Measurements from ENCODE around the gene EYA2. TPM values are rescaled to one million over a fixed set of nuclear protein-coding genes. Genes with fewer than 3 reads are reported as not detected.

The EYA2 gene
- total RNA-seq, 1 donor from 2014 or later, result 94.1 TPM

DNA sequence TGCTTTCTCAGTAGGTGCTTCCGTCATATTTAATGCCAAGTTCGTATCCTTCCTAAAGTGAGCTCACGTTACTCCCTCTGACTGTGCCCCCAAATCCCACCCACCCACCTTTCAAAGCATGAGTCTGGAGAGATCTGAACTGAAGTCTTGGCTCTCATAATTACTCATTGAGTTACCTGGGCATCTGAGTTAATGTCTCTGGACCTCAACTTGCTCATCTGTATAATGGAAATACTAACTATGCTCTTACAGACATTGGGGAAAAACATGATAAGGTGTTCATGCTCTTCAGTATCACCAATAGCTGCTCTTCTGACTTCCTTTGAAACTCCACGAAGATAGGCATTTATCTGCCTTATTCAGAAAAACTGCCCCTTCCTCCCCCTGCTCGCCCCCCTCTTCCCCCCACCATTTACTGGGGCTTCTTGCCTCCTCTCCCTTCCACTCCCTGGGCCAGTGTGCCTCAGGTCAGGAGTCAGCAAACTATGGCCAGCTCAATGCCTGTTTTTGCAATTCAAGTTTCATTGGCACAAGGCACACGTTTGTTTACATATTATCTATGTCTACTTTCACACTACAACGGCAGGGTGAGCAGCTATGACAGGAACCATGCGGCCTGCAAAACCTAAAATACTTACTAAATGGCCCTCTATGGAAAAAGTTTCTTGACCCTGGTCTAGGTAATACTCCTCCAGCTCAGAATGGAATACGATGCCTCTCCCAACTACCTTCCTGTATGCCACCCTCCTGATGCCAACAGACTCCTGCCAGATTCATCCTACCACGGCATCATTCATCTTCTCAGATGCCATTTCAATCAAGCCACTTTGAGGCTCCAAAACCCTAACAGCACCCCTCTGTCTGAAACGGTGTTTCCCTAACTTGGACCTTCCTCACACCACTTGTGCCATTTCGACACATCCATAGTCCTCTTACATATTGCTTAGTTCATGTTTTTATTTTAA is 323.1 kb downstream of the EYA2 start:
- Mint-ChIP-seq H3K36me3 (ENCODE audit: unreplicated experiment) (peaks cover 5% of the 10 kb centered on the region), H3K9me3 (ENCODE audit: unreplicated experiment) (no peaks in the 10 kb centered on the region), H3K27ac (ENCODE audit: unreplicated experiment) (no peak overlapping the region), H3K27me3 (ENCODE audit: unreplicated experiment) (peaks cover 1% of the 10 kb centered on the region), H3K4me1 (ENCODE audit: low read depth, unreplicated experiment) (peaks cover 5% of the 10 kb centered on the region), H3K4me3 (ENCODE audit: unreplicated experiment) (no peak overlapping the region)
- TF ChIP-seq, protein P1, sequence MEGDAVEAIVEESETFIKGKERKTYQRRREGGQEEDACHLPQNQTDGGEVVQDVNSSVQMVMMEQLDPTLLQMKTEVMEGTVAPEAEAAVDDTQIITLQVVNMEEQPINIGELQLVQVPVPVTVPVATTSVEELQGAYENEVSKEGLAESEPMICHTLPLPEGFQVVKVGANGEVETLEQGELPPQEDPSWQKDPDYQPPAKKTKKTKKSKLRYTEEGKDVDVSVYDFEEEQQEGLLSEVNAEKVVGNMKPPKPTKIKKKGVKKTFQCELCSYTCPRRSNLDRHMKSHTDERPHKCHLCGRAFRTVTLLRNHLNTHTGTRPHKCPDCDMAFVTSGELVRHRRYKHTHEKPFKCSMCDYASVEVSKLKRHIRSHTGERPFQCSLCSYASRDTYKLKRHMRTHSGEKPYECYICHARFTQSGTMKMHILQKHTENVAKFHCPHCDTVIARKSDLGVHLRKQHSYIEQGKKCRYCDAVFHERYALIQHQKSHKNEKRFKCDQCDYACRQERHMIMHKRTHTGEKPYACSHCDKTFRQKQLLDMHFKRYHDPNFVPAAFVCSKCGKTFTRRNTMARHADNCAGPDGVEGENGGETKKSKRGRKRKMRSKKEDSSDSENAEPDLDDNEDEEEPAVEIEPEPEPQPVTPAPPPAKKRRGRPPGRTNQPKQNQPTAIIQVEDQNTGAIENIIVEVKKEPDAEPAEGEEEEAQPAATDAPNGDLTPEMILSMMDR (IDR thresholded peaks at IDR 0.05; ENCODE audit: partially characterized antibody, unreplicated experiment), result no peak
- no peak for DNase-seq

DNA sequence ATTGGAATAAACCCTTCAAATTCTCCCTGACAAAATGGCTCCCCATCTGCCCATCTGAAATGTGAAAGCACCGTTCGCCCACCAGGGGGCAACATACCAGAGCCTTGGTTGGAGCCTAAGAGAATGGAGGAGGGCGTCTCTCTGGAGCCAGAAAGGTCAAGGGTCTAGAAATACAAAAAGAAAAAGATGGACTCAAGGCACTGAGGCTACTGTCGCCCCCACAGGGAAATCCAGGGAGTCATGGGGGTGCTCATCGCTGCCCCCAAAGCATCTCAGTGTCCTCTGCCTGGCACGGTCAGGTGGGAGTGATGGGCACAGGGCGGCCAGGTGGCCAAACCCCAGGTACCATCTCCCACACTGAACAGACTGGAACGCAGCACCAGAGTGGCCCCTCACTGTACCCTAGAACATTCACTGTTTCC is 325.5 kb downstream of the EYA2 start:
- Mint-ChIP-seq H3K4me1 (ENCODE audit: low read depth, unreplicated experiment) (peaks cover 8% of the 10 kb centered on the region), H3K9me3 (ENCODE audit: unreplicated experiment) (peaks cover 4% of the 10 kb centered on the region), H3K36me3 (ENCODE audit: unreplicated experiment) (peaks cover 9% of the 10 kb centered on the region), H3K4me3 (ENCODE audit: unreplicated experiment) (no peak overlapping the region), H3K27ac (ENCODE audit: unreplicated experiment) (peak overlapping the region; percentile 18), H3K27me3 (ENCODE audit: unreplicated experiment) (peaks cover 3% of the 10 kb centered on the region)
- peak; percentile 81 for DNase-seq
- TF ChIP-seq, protein P1 (IDR thresholded peaks at IDR 0.05; ENCODE audit: partially characterized antibody, unreplicated experiment), result peak; percentile 83

DNA sequence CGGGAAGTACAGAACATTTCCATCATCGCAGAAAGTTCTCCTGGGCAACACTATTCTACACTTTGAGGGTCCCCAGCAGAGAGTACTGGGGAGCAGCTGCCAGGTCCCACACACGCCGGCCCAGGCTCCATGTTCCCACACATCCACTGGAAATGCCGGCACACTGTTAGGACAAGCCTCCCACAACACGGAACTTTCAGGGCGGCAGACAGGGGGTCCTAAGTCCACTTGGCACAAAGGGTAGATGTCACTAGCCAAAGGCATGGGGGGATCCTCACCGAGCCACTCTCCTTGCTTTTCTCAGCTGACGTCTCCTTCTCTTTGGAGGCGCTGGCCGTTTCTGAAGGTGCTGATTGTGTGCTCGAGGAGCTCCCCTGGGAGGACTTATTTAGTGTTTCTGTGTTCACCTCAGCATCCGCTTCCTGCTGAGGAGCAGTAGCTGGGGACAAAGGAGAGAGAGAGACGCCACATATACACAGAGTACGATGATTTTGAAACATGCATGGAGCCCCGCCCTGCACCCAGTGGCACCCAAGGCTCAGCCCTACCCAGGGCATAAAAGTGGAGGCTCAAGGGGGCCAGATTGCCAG is 326.5 kb downstream of the EYA2 start:
- Mint-ChIP-seq H3K27ac (ENCODE audit: unreplicated experiment) (peak overlapping the region; percentile 29), H3K27me3 (ENCODE audit: unreplicated experiment) (peaks cover 3% of the 10 kb centered on the region), H3K9me3 (ENCODE audit: unreplicated experiment) (peaks cover 5% of the 10 kb centered on the region), H3K4me1 (ENCODE audit: low read depth, unreplicated experiment) (peaks cover 8% of the 10 kb centered on the region), H3K4me3 (ENCODE audit: unreplicated experiment) (no peak overlapping the region), H3K36me3 (ENCODE audit: unreplicated experiment) (peaks cover 5% of the 10 kb centered on the region)
- TF ChIP-seq, protein P1 (IDR thresholded peaks at IDR 0.05; ENCODE audit: partially characterized antibody, unreplicated experiment), result no peak
- DNase-seq, result no peak

DNA sequence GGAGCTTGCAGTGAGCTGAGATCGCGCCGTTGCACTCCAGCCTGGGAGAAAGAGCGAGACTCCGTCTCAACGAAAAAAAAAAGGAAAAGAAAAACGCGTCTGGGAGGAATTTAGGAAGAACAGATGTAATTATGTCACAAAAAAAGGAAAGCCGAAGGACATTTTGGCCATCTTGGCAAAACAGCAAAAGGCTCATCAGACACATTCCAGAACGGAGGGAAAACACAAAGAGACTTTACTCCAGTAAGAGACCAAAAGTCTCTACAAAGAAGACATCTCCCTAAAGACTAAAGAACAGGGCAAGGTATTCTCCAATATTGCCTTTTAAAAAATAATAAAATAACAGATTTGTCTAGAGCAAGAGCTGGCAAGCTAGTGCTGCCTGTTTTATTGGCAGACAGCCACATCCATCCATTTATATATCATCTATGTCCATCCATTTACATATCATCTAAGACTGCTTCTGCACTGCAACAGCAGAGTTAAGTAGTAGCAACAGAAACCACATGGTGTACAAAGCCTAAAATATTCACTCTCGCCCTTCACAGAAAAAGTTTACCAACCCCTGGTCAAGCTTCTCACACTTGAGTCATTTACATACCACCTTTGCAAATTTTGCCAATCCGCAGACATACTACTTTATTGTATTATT is 328.0 kb downstream of the EYA2 start:
- peaks cover 8% of the 10 kb centered on the region for H3K36me3 Mint-ChIP-seq (ENCODE audit: unreplicated experiment)
- no peak overlapping the region for H3K4me3 Mint-ChIP-seq (ENCODE audit: unreplicated experiment)
- H3K27ac Mint-ChIP-seq (ENCODE audit: unreplicated experiment), result no peak overlapping the region
- TF ChIP-seq, protein P1 (IDR thresholded peaks at IDR 0.05; ENCODE audit: partially characterized antibody, unreplicated experiment), result no peak
- H3K4me1 Mint-ChIP-seq (ENCODE audit: low read depth, unreplicated experiment), result peaks cover 8% of the 10 kb centered on the region
- H3K9me3 Mint-ChIP-seq (ENCODE audit: unreplicated experiment), result peaks cover 8% of the 10 kb centered on the region
- peaks cover 3% of the 10 kb centered on the region for H3K27me3 Mint-ChIP-seq (ENCODE audit: unreplicated experiment)
- DNase-seq, result no peak

All from glutamatergic neuron (in vitro differentiated cells).